B cell (primary cell): ENCODE data around the gene OGDH. TPM values are rescaled to one million over a fixed set of nuclear protein-coding genes. Genes with fewer than 3 reads are reported as not detected.

ENCODE experiments used
- ATAC-seq: fragments of 200-7000 bp; cut with Tn5 transposase; one replicate; pipeline ENCODE4 v1.10.0; 2021; ENCODE audit warnings: low read depth, mild to moderate bottlenecking, moderate number of reproducible peaks, moderate library complexity
- CTCF ChIA-PET: fragments of 350-600 bp; sonication (Branson Sonifier 250); formaldehyde crosslinking; loops from one replicate; lab custom pipeline; 2021; ENCODE audit warnings: antibody characterized with exemption, inconsistent platforms; lab: Charles Lee
- POLR2A ChIA-PET: fragments of 350-600 bp; sonication (Branson Sonifier 250); formaldehyde crosslinking; loops from one replicate; lab custom pipeline; 2021; ENCODE audit warnings: antibody characterized with exemption; lab: Charles Lee
- DNase-seq: peaks from one replicate; pipeline ENCODE4 v3.0.0; 2013
- H2AFZ ChIP-seq: 2 replicates; pipeline ENCODE4 v1.6.1; 2012; ENCODE audit warnings: mild to moderate bottlenecking, low read depth, low read length; ENCODE audit not compliant: insufficient read depth, poor library complexity, severe bottlenecking
- H3K27ac ChIP-seq, 2 donors: 1 replicate in 1 of 2; 2 replicates in 1 of 2; pipeline ENCODE4 v1.5.1; 2012 to 2013; ENCODE audit warnings: low read length in 2 of 2, mild to moderate bottlenecking in 2 of 2, moderate library complexity in 1 of 2
- H3K27me3 ChIP-seq, 4 experiments: fragments of 200-600 bp in 1 of 4; sonication (generic) in 1 of 4; replicated peaks in 1 of 4; 1 replicate in 2 of 4; 2 replicates in 2 of 4; pipeline versions ENCODE4 v1.6.1 to v1.7.0; 2013 to 2016; ENCODE audit warnings: low read length in 3 of 4, mild to moderate bottlenecking in 2 of 4, mixed read lengths in 1 of 4, moderate library complexity in 1 of 4; ENCODE audit not compliant: insufficient read depth in 4 of 4, control insufficient read depth in 3 of 4; ENCODE audit errors: control extremely low read depth in 1 of 4
- H3K36me3 ChIP-seq, 2 experiments: replicated peaks in 1 of 2; 1 replicate in 1 of 2; 2 replicates in 1 of 2; pipeline versions ENCODE4 v1.6.1 to v1.7.1; 2013; ENCODE audit warnings: low read length in 1 of 2; ENCODE audit not compliant: insufficient read depth in 2 of 2, control insufficient read depth in 1 of 2; ENCODE audit errors: control extremely low read depth in 1 of 2, extremely low read depth in 1 of 2
- H3K4me1 ChIP-seq, 2 donors: fragments of 200-600 bp in 1 of 2; sonication (generic) in 1 of 2; 1 replicate in 1 of 2; 2 replicates in 1 of 2; pipeline versions ENCODE4 v1.5.1 to v1.6.1; 2013 to 2017; ENCODE audit warnings: low read length in 2 of 2; ENCODE audit not compliant: control insufficient read depth in 2 of 2, insufficient read depth in 2 of 2
- H3K4me2 ChIP-seq: replicated peaks from 2 replicates; pipeline ENCODE3; 2012; ENCODE audit warnings: mild to moderate bottlenecking, low read depth, low read length; ENCODE audit not compliant: poor library complexity, severe bottlenecking
- H3K4me3 ChIP-seq, 5 experiments: fragments of 200-600 bp in 1 of 5; sonication (generic) in 1 of 5; 1 replicate in 3 of 5; 2 replicates in 2 of 5; pipeline versions ENCODE4 v1.5.1 to v1.7.0; 2011 to 2016; ENCODE audit warnings: low read length in 4 of 5, mild to moderate bottlenecking in 4 of 5, low read depth in 2 of 5, control low read depth in 1 of 5, moderate library complexity in 1 of 5; ENCODE audit not compliant: insufficient read depth in 1 of 5; ENCODE audit errors: control extremely low read depth in 1 of 5, extremely low read depth in 1 of 5
- H3K79me2 ChIP-seq: fragments of 200-600 bp; sonication (generic); one replicate; pipeline ENCODE4 v1.6.0; 2016; ENCODE audit warnings: low read length; ENCODE audit not compliant: control insufficient read depth, insufficient read depth
- H3K9ac ChIP-seq: fragments of 200-600 bp; sonication (generic); 2 replicates; pipeline ENCODE4 v1.6.1; 2017; ENCODE audit warnings: mild to moderate bottlenecking, low read length, moderate library complexity
- H3K9me3 ChIP-seq, 3 donors: one replicate each; pipeline versions ENCODE4 v1.6.1 to v1.7.1; 2013; ENCODE audit warnings: low read length in 2 of 3; ENCODE audit not compliant: control insufficient read depth in 2 of 3, insufficient read depth in 1 of 3; ENCODE audit errors: control extremely low read depth in 1 of 3
- H4K20me1 ChIP-seq: 2 replicates; pipeline ENCODE4 v1.6.0; 2012; ENCODE audit warnings: mild to moderate bottlenecking, low read length; ENCODE audit not compliant: insufficient read depth, control insufficient read depth, poor library complexity, severe bottlenecking
- H3K27ac Mint-ChIP-seq: one replicate; pipeline ENCODE4 v1.8.0; 2021; ENCODE audit warnings: mixed read lengths
- H3K27me3 Mint-ChIP-seq: one replicate; pipeline ENCODE4 v1.8.0; 2021; ENCODE audit warnings: mixed read lengths
- H3K4me1 Mint-ChIP-seq: one replicate; pipeline ENCODE4 v1.8.0; 2021; ENCODE audit warnings: mixed read lengths
- H3K4me3 Mint-ChIP-seq: one replicate; pipeline ENCODE4 v1.8.0; 2021; ENCODE audit warnings: mixed read lengths
- H3K9me3 Mint-ChIP-seq: one replicate; pipeline ENCODE4 v1.8.0; 2022; ENCODE audit warnings: mixed read lengths; ENCODE audit not compliant: insufficient read depth
- EZH2 ChIP-seq: IDR thresholded peaks from 2 replicates; pipeline ENCODE4 v1.6.1; 2012; ENCODE audit warnings: borderline replicate concordance, low read depth, mild to moderate bottlenecking, moderate library complexity, low read length; ENCODE audit not compliant: insufficient read depth, poor library complexity, severe bottlenecking
- WGBS: methylation state at CpG from one replicate; pipeline ENCODE4 v1.1.5; 2013; ENCODE audit warnings: missing lambda C conversion rate; ENCODE audit not compliant: insufficient coverage; 5-methylcytosine and 5-hydroxymethylcytosine counted together
- intact Hi-C: fragments of 100-400 bp; cut with micrococcal nuclease; formaldehyde crosslinking; loops from one replicate; pipeline ENCODE4 v1.10.0; 2022
- polyA plus RNA-seq: library from polyadenylated mRNA; depleted of rRNA; stranded (reverse); fragments of >200 nt; gene quantifications from 2 replicates; pipeline ENCODE4 v1.2.3, GENCODE V29; 2012
- total RNA-seq, 2 donors: library from RNA; stranded (reverse); fragments of 120-200 nt in 1 of 2; gene quantifications; 1 replicate in 1 of 2; 2 replicates in 1 of 2; pipeline versions ENCODE4 v1.2.3 to v1.2.4, GENCODE V29; 2013 to 2022
- TF ChIP-seq, protein P1 (sequence below): fragments of 200-600 bp; IDR thresholded peaks from one replicate; pipeline ENCODE4 v1.8.0; 2022; ENCODE audit warnings: antibody characterized with exemption, mild to moderate bottlenecking

Gene OGDH
- total and polyA plus RNA-seq, 2 donors (not counting 1 experiment from before 2014, with no cell fraction given) = 42.6 to 80.2 TPM

GRCh38 chr7:44664780-44665461 is 58.5 kb downstream of the OGDH start:
- peaks cover 0 to 11% (median 10%) of the 10 kb centered on the region in 3 donors for H3K9me3 ChIP-seq
- intact Hi-C loops = no loop called here
- Mint-ChIP-seq H3K4me3 (no peak overlapping the region), H3K27me3 (no peaks in the 10 kb centered on the region), H3K4me1 (peaks cover 8% of the 10 kb centered on the region), H3K27ac (no peak overlapping the region), H3K9me3 (peaks cover 3% of the 10 kb centered on the region)
- no peak overlapping the region for H3K4me2 ChIP-seq
- ChIA-PET POLR2A (no interaction called here), CTCF (interaction anchor here (1.0 kb wide), 1 partner anchor 74 kb away, joined by 3 read pairs; no protein-coding TSS in a partner anchor)
- peaks cover 0 to 38% of the 10 kb centered on the region in 2 experiments for H3K36me3 ChIP-seq
- no peak overlapping the region for H3K9ac ChIP-seq
- DNase-seq (no peak), ATAC-seq (no peak)
- no peaks in the 10 kb centered on the region for H3K27me3 ChIP-seq
- no peaks in the 10 kb centered on the region for H3K4me1 ChIP-seq
- 98% methylated on average over 3 of the region's 4 CpGs for WGBS
- H3K79me2 ChIP-seq = peaks cover 19% of the 10 kb centered on the region
- H4K20me1 ChIP-seq = peaks cover 4% of the 10 kb centered on the region
- H3K4me3 ChIP-seq = no peak overlapping the region
- TF ChIP-seq EZH2 = no peak
- TF ChIP-seq, protein P1, sequence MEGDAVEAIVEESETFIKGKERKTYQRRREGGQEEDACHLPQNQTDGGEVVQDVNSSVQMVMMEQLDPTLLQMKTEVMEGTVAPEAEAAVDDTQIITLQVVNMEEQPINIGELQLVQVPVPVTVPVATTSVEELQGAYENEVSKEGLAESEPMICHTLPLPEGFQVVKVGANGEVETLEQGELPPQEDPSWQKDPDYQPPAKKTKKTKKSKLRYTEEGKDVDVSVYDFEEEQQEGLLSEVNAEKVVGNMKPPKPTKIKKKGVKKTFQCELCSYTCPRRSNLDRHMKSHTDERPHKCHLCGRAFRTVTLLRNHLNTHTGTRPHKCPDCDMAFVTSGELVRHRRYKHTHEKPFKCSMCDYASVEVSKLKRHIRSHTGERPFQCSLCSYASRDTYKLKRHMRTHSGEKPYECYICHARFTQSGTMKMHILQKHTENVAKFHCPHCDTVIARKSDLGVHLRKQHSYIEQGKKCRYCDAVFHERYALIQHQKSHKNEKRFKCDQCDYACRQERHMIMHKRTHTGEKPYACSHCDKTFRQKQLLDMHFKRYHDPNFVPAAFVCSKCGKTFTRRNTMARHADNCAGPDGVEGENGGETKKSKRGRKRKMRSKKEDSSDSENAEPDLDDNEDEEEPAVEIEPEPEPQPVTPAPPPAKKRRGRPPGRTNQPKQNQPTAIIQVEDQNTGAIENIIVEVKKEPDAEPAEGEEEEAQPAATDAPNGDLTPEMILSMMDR = no peak
- H2AFZ ChIP-seq = no peak overlapping the region
- H3K27ac ChIP-seq = no peak overlapping the region

DNA sequence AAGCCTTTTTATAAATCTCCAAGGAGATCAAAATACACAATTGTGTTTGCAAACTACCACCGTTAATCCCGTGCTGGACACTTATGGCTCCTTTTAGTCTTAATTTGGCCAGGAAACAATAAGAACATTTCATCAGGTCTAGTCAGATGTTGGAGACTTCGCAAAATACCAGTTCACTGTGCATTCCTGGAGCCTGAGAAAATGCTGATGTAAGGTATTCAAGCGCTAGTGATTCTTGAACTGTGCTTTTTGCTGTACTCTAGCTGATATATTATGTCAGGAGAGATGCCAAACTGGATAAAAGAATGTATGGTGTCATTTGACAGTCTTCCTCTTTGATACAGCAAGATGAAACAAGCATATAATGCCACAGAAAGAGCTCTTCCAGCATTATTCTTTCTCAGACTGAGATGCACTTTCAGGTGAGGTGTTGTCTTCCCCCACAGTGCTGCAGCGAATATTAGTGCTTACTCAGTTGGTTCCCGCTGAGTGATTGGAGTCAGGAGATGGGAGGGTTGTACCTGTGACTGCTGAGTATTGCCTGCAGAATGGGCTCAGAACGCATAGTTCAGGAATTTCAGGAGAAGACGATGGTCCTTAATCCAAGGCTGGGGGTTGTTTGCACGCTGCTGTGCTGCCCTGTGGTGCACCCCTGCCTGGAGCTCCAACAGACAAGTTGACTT is 59.2 kb downstream of the OGDH start:
- POLR2A ChIA-PET = no interaction called here
- Histone ChIP-seq H3K27ac (no peak overlapping the region), H2AFZ (no peak overlapping the region), H3K9me3 (peaks cover 0 to 7% (median 7%) of the 10 kb centered on the region in 3 donors), H3K9ac (no peak overlapping the region), H3K27me3 (no peaks in the 10 kb centered on the region), H4K20me1 (peaks cover 4% of the 10 kb centered on the region), H3K4me1 (no peaks in the 10 kb centered on the region), H3K4me2 (no peak overlapping the region), H3K36me3 (peaks cover 0 to 34% of the 10 kb centered on the region in 2 experiments), H3K79me2 (peaks cover 15% of the 10 kb centered on the region), H3K4me3 (no peak overlapping the region)
- no peak for TF ChIP-seq EZH2
- TF ChIP-seq, protein P1 = no peak
- H3K4me3 Mint-ChIP-seq = no peak overlapping the region
- H3K27ac Mint-ChIP-seq = no peak overlapping the region
- intact Hi-C loops = no loop called here
- CTCF ChIA-PET = no interaction called here
- DNase-seq = no peak
- 99% methylated on average over 8 of the region's 9 CpGs for WGBS
- no peak for ATAC-seq
- peaks cover 3% of the 10 kb centered on the region for H3K9me3 Mint-ChIP-seq
- H3K4me1 Mint-ChIP-seq = peaks cover 8% of the 10 kb centered on the region
- H3K27me3 Mint-ChIP-seq = no peaks in the 10 kb centered on the region
